OCI-LY1 (cell line): ENCODE data around the gene INTS2.

Experiments used
- H2AFZ ChIP-seq: fragments of 200-600 bp; sonication (generic), shearing (Covaris generic); 2 replicates; pipeline ENCODE4 v1.6.0; 2014; ENCODE audit warnings: antibody characterized with exemption, mild to moderate bottlenecking, low read length
- H3F3A ChIP-seq: fragments of 200-600 bp; sonication (generic), shearing (Covaris generic); 2 replicates; pipeline ENCODE4 v1.6.0; 2014; ENCODE audit warnings: mild to moderate bottlenecking, antibody characterized with exemption, low read length, moderate library complexity; ENCODE audit not compliant: insufficient read depth
- H3K27ac ChIP-seq: fragments of 200-600 bp; sonication (generic); 2 replicates; pipeline ENCODE4 v1.5.1; 2014; ENCODE audit warnings: low read length, mixed run types, mild to moderate bottlenecking, low read depth; ENCODE audit not compliant: poor library complexity, severe bottlenecking
- H3K27me3 ChIP-seq: fragments of 200-600 bp; sonication (generic); 2 replicates; pipeline ENCODE4 v1.6.0; 2014; ENCODE audit warnings: antibody characterized with exemption, mild to moderate bottlenecking, low read length, moderate library complexity; ENCODE audit not compliant: insufficient read depth
- H3K36me3 ChIP-seq: fragments of 200-600 bp; sonication (generic); 2 replicates; pipeline ENCODE4 v1.6.1; 2014; ENCODE audit warnings: mild to moderate bottlenecking, antibody characterized with exemption, low read length, moderate library complexity, mixed read lengths; ENCODE audit not compliant: insufficient read depth
- H3K4me1 ChIP-seq: fragments of 200-600 bp; sonication (generic); 2 replicates; pipeline ENCODE4 v1.5.1; 2014; ENCODE audit warnings: mild to moderate bottlenecking, low read length, moderate library complexity; ENCODE audit not compliant: insufficient read depth, severe bottlenecking
- H3K4me2 ChIP-seq: fragments of 200-600 bp; sonication (generic), shearing (Covaris generic); 2 replicates; pipeline ENCODE4 v1.6.1; 2014; ENCODE audit warnings: low read length
- H3K4me3 ChIP-seq: fragments of 200-600 bp; sonication (generic); 2 replicates; pipeline ENCODE4 v1.5.1; 2014; ENCODE audit warnings: low read length, low read depth, mild to moderate bottlenecking, mixed read lengths; ENCODE audit not compliant: poor library complexity, severe bottlenecking
- H3K79me2 ChIP-seq: fragments of 200-600 bp; shearing (Covaris generic); 2 replicates; pipeline ENCODE4 v1.6.1; 2016; ENCODE audit warnings: mixed run types, low read length, mixed read lengths; ENCODE audit not compliant: insufficient read depth
- H3K9ac ChIP-seq: fragments of 200-600 bp; sonication (generic), shearing (Covaris generic); 2 replicates; pipeline ENCODE4 v1.6.1; 2014; ENCODE audit warnings: mild to moderate bottlenecking, low read length, mixed read lengths
- H3K9me2 ChIP-seq: fragments of 200-600 bp; sonication (generic), shearing (Covaris generic); 2 replicates; pipeline ENCODE4 v1.6.1; 2014; ENCODE audit warnings: low read depth, mild to moderate bottlenecking, low read length, mixed read lengths
- H3K9me3 ChIP-seq: fragments of 200-600 bp; shearing (Covaris generic); 2 replicates; pipeline ENCODE4 v1.6.1; 2014; ENCODE audit warnings: low read length, mixed read lengths
- H4K20me1 ChIP-seq: fragments of 200-600 bp; sonication (generic), shearing (Covaris generic); 2 replicates; pipeline ENCODE4 v1.6.0; 2016; ENCODE audit warnings: mild to moderate bottlenecking, low read length; ENCODE audit not compliant: insufficient read depth
- EZH2 ChIP-seq: fragments of 200-600 bp; sonication (generic), shearing (Covaris generic); IDR thresholded peaks from 2 replicates; pipeline ENCODE4 v1.8.0; 2017; ENCODE audit warnings: borderline replicate concordance, mixed run types, mild to moderate bottlenecking, antibody characterized with exemption, low read length, moderate library complexity, mixed read lengths
- TF ChIP-seq, protein P1 (sequence below): fragments of 200-600 bp; sonication (generic), shearing (Covaris generic); IDR thresholded peaks from 2 replicates; pipeline ENCODE4 v1.5.1; 2017; ENCODE audit warnings: mild to moderate bottlenecking, antibody characterized with exemption, low read length, moderate library complexity, mixed read lengths

The INTS2 gene

DNA sequence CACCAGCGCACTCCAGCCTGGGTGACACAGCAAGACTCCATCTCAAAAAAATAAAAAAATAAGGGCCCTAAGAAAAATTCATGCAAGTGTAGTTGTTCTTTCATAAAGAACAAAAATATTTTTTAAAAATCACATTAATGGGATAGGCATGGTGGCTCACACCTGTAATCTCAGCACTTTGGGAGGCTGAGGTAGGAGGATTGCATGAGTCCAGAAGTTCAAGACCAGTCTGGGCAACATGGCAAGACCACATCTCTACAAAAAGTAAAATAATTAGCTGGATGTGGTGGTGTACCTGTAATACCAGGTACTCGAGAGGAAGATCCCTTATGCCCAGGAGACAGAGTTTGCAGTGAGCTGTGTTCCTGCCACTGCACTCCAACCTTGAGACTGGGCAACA lies 49.3 kb downstream of the INTS2 start:
- Histone ChIP-seq H3K27me3 (no peaks in the 10 kb centered on the region), H2AFZ (no peak overlapping the region), H4K20me1 (no peaks in the 10 kb centered on the region), H3K4me3 (no peak overlapping the region), H3K4me1 (peaks cover 7% of the 10 kb centered on the region), H3K9ac (no peak overlapping the region), H3K4me2 (no peak overlapping the region), H3K36me3 (peaks cover 57% of the 10 kb centered on the region), H3K9me2 (no peaks in the 10 kb centered on the region), H3K79me2 (no peaks in the 10 kb centered on the region), H3F3A (0 out of 2 replicates have a peak, but pooled peaks cover 3% of the 10 kb centered on the region), H3K27ac (no peak overlapping the region), H3K9me3 (no peaks in the 10 kb centered on the region)
- TF ChIP-seq, protein P1, sequence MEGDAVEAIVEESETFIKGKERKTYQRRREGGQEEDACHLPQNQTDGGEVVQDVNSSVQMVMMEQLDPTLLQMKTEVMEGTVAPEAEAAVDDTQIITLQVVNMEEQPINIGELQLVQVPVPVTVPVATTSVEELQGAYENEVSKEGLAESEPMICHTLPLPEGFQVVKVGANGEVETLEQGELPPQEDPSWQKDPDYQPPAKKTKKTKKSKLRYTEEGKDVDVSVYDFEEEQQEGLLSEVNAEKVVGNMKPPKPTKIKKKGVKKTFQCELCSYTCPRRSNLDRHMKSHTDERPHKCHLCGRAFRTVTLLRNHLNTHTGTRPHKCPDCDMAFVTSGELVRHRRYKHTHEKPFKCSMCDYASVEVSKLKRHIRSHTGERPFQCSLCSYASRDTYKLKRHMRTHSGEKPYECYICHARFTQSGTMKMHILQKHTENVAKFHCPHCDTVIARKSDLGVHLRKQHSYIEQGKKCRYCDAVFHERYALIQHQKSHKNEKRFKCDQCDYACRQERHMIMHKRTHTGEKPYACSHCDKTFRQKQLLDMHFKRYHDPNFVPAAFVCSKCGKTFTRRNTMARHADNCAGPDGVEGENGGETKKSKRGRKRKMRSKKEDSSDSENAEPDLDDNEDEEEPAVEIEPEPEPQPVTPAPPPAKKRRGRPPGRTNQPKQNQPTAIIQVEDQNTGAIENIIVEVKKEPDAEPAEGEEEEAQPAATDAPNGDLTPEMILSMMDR, result no peak
- no peak for TF ChIP-seq EZH2

DNA sequence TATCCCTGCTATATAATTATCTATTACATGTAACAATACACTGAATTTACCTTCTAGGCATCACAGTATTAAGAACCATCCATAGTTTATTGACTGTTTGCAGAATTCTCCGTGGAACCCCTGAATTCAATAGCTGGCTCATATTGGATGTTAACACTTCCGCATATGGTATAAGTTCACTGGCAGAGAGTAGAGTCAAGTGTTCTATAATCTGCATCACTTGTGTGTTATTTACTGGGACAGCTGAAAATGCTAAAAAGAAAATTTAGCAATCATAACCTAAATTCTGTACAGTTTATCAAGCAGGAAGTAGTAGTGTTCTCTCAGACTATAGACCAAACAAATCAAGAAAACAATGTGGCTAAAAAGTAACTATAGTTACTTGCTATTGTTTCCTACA lies 49.9 kb downstream of the INTS2 start:
- Histone ChIP-seq H3K27me3 (no peaks in the 10 kb centered on the region), H3K9me3 (no peaks in the 10 kb centered on the region), H4K20me1 (no peaks in the 10 kb centered on the region), H3K9ac (no peak overlapping the region), H3K9me2 (no peaks in the 10 kb centered on the region), H3F3A (0 out of 2 replicates have a peak, but pooled peaks cover 3% of the 10 kb centered on the region), H3K4me1 (peaks cover 7% of the 10 kb centered on the region), H3K79me2 (no peaks in the 10 kb centered on the region), H3K36me3 (peaks cover 53% of the 10 kb centered on the region), H3K4me2 (no peak overlapping the region), H3K4me3 (no peak overlapping the region), H2AFZ (no peak overlapping the region), H3K27ac (no peak overlapping the region)
- TF ChIP-seq, protein P1, result no peak
- no peak for TF ChIP-seq EZH2

DNA sequence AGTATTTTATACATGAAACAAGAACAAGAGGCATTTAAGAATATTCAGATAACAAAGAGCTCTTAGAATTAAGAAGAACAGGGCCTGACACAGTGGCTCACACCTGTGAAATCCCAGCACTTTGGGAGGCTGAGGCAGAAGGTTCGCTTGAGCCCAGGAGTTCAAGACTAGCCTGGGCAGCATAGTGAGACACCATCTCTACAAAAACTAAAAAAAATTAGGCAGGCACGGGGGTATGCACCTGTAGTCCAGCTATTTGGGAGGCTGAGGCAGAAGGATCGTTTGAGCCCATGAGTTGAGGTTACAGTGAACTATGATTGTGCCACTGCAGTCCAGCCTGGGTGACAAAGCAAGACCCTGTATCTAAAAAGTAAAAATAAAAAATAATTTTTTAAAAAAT lies 52.0 kb downstream of the INTS2 start:
- H3K4me2 ChIP-seq, result no peak overlapping the region
- no peaks in the 10 kb centered on the region for H3K9me2 ChIP-seq
- peaks cover 7% of the 10 kb centered on the region for H3K4me1 ChIP-seq

More for the DNA sequence above, 52.0 kb downstream of the INTS2 start:
- H3K79me2 ChIP-seq, result no peaks in the 10 kb centered on the region
- H4K20me1 ChIP-seq, result no peaks in the 10 kb centered on the region
- H3K9me3 ChIP-seq, result no peaks in the 10 kb centered on the region
- no peak overlapping the region for H3K27ac ChIP-seq
- 0 out of 2 replicates have a peak, but pooled peaks cover 3% of the 10 kb centered on the region for H3F3A ChIP-seq
- no peak overlapping the region for H3K9ac ChIP-seq
- TF ChIP-seq, protein P1, result no peak
- TF ChIP-seq EZH2, result no peak
- H3K36me3 ChIP-seq, result peaks cover 53% of the 10 kb centered on the region
- no peaks in the 10 kb centered on the region for H3K27me3 ChIP-seq
- no peak overlapping the region for H2AFZ ChIP-seq
- H3K4me3 ChIP-seq, result no peak overlapping the region
